Endothelial cell of umbilical vein (primary cell): Measurements from ENCODE around the gene MYRIP. TPM values are rescaled to one million over a fixed set of nuclear protein-coding genes. Genes with fewer than 3 reads are reported as not detected.

Source experiments
- BruUV-seq: library from RNA; stranded (reverse); fragments of 400-500 nt; replicated peaks from 2 replicates; lab custom pipeline; 2021; lab: Mats Ljungman, UMichigan
- CTCF ChIA-PET: fragments of 300-600, 350-600 bp; sonication (Branson Sonifier 250); formaldehyde crosslinking; loops from one replicate; lab custom pipeline; 2021; ENCODE audit warnings: antibody characterized with exemption, inconsistent platforms; lab: Charles Lee
- POLR2A ChIA-PET: fragments of 300-600, 350-600 bp; sonication (Branson Sonifier 250); formaldehyde crosslinking; loops from one replicate; lab custom pipeline; 2021; ENCODE audit warnings: antibody characterized with exemption, inconsistent platforms; lab: Charles Lee
- DNase-seq: peaks from one replicate; pipeline ENCODE4 v3.0.0-alpha.2; 2011; ENCODE audit warnings: low read depth, low spot score
- FAIRE-seq: peaks from 2 replicates; lab custom pipeline; 2011; peaks lifted over from hg19 to GRCh38; lab: Jason Lieb, UNC
- H2AFZ ChIP-seq: 2 replicates; pipeline ENCODE4 v1.6.0; 2012; ENCODE audit warnings: low read depth, low read length, control low read depth, inconsistent platforms
- H3K27ac ChIP-seq: 2 replicates; pipeline ENCODE4 v1.5.1; 2011; ENCODE audit warnings: low read depth, mild to moderate bottlenecking, control low read depth, low read length, moderate library complexity; ENCODE audit not compliant: insufficient read depth
- H3K27me3 ChIP-seq, 2 experiments: 2 replicates each; pipeline versions ENCODE4 v1.6.0 to v1.6.1; 2011; ENCODE audit warnings: low read length in 2 of 2, mixed read lengths in 1 of 2; ENCODE audit not compliant: control insufficient read depth in 2 of 2, insufficient read depth in 2 of 2
- H3K36me3 ChIP-seq, 2 experiments: 2 replicates in 1 of 2; 3 replicates in 1 of 2; pipeline ENCODE4 v1.5.1; 2011; ENCODE audit warnings: low read length in 2 of 2, mild to moderate bottlenecking in 1 of 2, moderate library complexity in 1 of 2; ENCODE audit not compliant: control insufficient read depth in 2 of 2, insufficient read depth in 2 of 2; ENCODE audit errors: extremely low read depth in 1 of 2
- H3K4me1 ChIP-seq: 3 replicates; pipeline ENCODE4 v1.5.1; 2011; ENCODE audit warnings: mild to moderate bottlenecking, low read length; ENCODE audit not compliant: control insufficient read depth, insufficient read depth; ENCODE audit errors: extremely low read depth
- H3K4me2 ChIP-seq: 2 replicates; pipeline ENCODE4 v1.6.1; 2011; ENCODE audit warnings: low read length, control low read depth, mixed read lengths; ENCODE audit not compliant: insufficient read depth
- H3K4me3 ChIP-seq, 3 experiments: fragments of 200-600 bp in 1 of 3; sonication (generic), shearing (Covaris generic) in 1 of 3; replicated peaks in 1 of 3; 2 replicates each; pipeline ENCODE4 v1.5.1; 2011 to 2016; ENCODE audit warnings: control low read depth in 3 of 3, low read length in 3 of 3, mild to moderate bottlenecking in 2 of 3, inconsistent platforms in 1 of 3, low read depth in 1 of 3, moderate library complexity in 1 of 3; ENCODE audit not compliant: insufficient read depth in 1 of 3
- H3K79me2 ChIP-seq: 2 replicates; pipeline ENCODE4 v1.6.0; 2012; ENCODE audit warnings: low read length, inconsistent platforms; ENCODE audit not compliant: control insufficient read depth, insufficient read depth
- H3K9ac ChIP-seq: replicated peaks from 2 replicates; pipeline ENCODE3; 2011; ENCODE audit warnings: low read length, control low read depth; ENCODE audit not compliant: insufficient read depth; ENCODE audit errors: extremely low read depth
- H3K9me1 ChIP-seq: replicated peaks from 3 replicates; pipeline ENCODE4 v1.6.0; 2011; ENCODE audit warnings: mild to moderate bottlenecking, low read length; ENCODE audit not compliant: control insufficient read depth, insufficient read depth; ENCODE audit errors: extremely low read depth
- H3K9me3 ChIP-seq: replicated peaks from 2 replicates; pipeline ENCODE4 v1.5.1; 2012; ENCODE audit warnings: low read length, inconsistent platforms; ENCODE audit not compliant: control insufficient read depth, insufficient read depth
- H4K20me1 ChIP-seq: replicated peaks from 2 replicates; pipeline ENCODE3; 2011; ENCODE audit warnings: mild to moderate bottlenecking, low read length; ENCODE audit not compliant: control insufficient read depth, insufficient read depth; ENCODE audit errors: extremely low read depth
- EZH2 ChIP-seq: IDR thresholded peaks from 2 replicates; pipeline ENCODE4 v1.6.1; 2012; ENCODE audit warnings: borderline replicate concordance, low read depth, mild to moderate bottlenecking, moderate library complexity, low read length, inconsistent platforms; ENCODE audit not compliant: severe bottlenecking
- GATA2 ChIP-seq: IDR thresholded peaks from 2 replicates; pipeline ENCODE4 v1.7.0; 2011; ENCODE audit warnings: low read depth, mild to moderate bottlenecking, moderate library complexity, mixed read lengths, low read length; ENCODE audit not compliant: insufficient read length, insufficient read depth
- JUN ChIP-seq: IDR thresholded peaks from 2 replicates; pipeline ENCODE4 v1.6.1; 2011; ENCODE audit warnings: borderline replicate concordance, low read depth; ENCODE audit not compliant: insufficient read length, insufficient read depth
- MAX ChIP-seq: IDR thresholded peaks from 2 replicates; pipeline ENCODE4 v1.6.1; 2011; ENCODE audit not compliant: insufficient read depth, insufficient read length
- MYC ChIP-seq: IDR thresholded peaks from one replicate; pipeline ENCODE4 v1.6.1; 2011; ENCODE audit warnings: mild to moderate bottlenecking, low read depth, low read length
- POLR2A ChIP-seq: IDR thresholded peaks from 2 replicates; pipeline ENCODE4 v1.6.1; 2012; ENCODE audit warnings: low read depth, mild to moderate bottlenecking, control low read depth, low read length
- dilution Hi-C: fragments of 300-500 bp; cut with MboI; formaldehyde crosslinking; loops from one replicate; pipeline ENCODE4 v1.15.0; 2019; ENCODE audit warnings: low sequenced_read_pairs; ENCODE audit not compliant: extremely low pct_ligation_motif_present
- intact Hi-C: fragments of 100-400 bp; cut with micrococcal nuclease; formaldehyde crosslinking; loops from one replicate; pipeline ENCODE4 v1.10.0; 2022
- polyA plus RNA-seq, 4 experiments: library from polyadenylated mRNA; depleted of rRNA in 3 of 4; stranded (reverse) in 3 of 4; unstranded in 1 of 4; fragments of >200 nt; gene quantifications; 2 replicates each; pipeline versions ENCODE4 v1.2.1 to v1.2.3, GENCODE V29; 2011 to 2012; ENCODE audit warnings: missing spikeins in 1 of 4
- total RNA-seq: library from RNA; stranded (reverse); gene quantifications from 2 replicates; pipeline ENCODE4 v1.2.3, GENCODE V29; 2021
- TF ChIP-seq, protein P1 (sequence below), 2 donors: IDR thresholded peaks; 1 replicate in 1 of 2; 2 replicates in 1 of 2; pipeline ENCODE4 v1.5.1; 2011; ENCODE audit warnings: low read length in 2 of 2, mild to moderate bottlenecking in 2 of 2, moderate library complexity in 2 of 2, control low read depth in 1 of 2, inconsistent platforms in 1 of 2, low read depth in 1 of 2; ENCODE audit not compliant: insufficient read depth in 1 of 2; ENCODE audit errors: extremely low read depth in 1 of 2

MYRIP gene
- total and polyA plus RNA-seq, 2 donors (not counting 3 experiments of a cell fraction or from before 2014, with no cell fraction given), result 6.7 to 11.9 TPM

- no peak overlapping the region for H3K4me3 ChIP-seq
- no peak overlapping the region for H3K4me2 ChIP-seq
- H3K27me3 ChIP-seq, result no peaks in the 10 kb centered on the region
- ChIA-PET CTCF (interaction anchor here (1.0 to 1.5 kb wide), 2 partner anchors 94 to 104 kb away, joined by 3 to 4 read pairs; no protein-coding TSS in a partner anchor), POLR2A (no interaction called here)
- dilution Hi-C loops (no loop called here), intact Hi-C loops (no loop called here)
- no TSS peak for BruUV-seq
- H3K9ac ChIP-seq, result no peak overlapping the region
- DNase-seq (no peak), FAIRE-seq (no peak)
- TF ChIP-seq, protein P1, sequence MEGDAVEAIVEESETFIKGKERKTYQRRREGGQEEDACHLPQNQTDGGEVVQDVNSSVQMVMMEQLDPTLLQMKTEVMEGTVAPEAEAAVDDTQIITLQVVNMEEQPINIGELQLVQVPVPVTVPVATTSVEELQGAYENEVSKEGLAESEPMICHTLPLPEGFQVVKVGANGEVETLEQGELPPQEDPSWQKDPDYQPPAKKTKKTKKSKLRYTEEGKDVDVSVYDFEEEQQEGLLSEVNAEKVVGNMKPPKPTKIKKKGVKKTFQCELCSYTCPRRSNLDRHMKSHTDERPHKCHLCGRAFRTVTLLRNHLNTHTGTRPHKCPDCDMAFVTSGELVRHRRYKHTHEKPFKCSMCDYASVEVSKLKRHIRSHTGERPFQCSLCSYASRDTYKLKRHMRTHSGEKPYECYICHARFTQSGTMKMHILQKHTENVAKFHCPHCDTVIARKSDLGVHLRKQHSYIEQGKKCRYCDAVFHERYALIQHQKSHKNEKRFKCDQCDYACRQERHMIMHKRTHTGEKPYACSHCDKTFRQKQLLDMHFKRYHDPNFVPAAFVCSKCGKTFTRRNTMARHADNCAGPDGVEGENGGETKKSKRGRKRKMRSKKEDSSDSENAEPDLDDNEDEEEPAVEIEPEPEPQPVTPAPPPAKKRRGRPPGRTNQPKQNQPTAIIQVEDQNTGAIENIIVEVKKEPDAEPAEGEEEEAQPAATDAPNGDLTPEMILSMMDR (IDR thresholded peaks at IDR 0.05; ENCODE audit: extremely low read depth in 1 of 2, insufficient read depth in 1 of 2, low read depth in 1 of 2, low read length in 2 of 2), result no peak
- TF ChIP-seq GATA2, result no peak
- TF ChIP-seq EZH2, result no peak
- TF ChIP-seq POLR2A, result no peak
- no peak for TF ChIP-seq MYC
- no peak for TF ChIP-seq JUN
- TF ChIP-seq MAX, result no peak
- H3K9me1 ChIP-seq, result no peaks in the 10 kb centered on the region
- no peaks in the 10 kb centered on the region for H3K79me2 ChIP-seq
- H3K36me3 ChIP-seq, result peaks cover 0 to 4% of the 10 kb centered on the region in 2 experiments
- no peak overlapping the region for H3K27ac ChIP-seq
- no peaks in the 10 kb centered on the region for H3K9me3 ChIP-seq
- H2AFZ ChIP-seq, result no peak overlapping the region
- no peaks in the 10 kb centered on the region for H4K20me1 ChIP-seq
- H3K4me1 ChIP-seq, result peaks cover 10% of the 10 kb centered on the region
Observed at GRCh38 chr3:40213556-40213955, 404.1 kb downstream of the MYRIP start.
